HG02798 (cell line): Measurements from ENCODE around the gene HAP1.
"Not testable (repeated sequence)": the region's sequence is repeated elsewhere in the genome, so short reads cannot be mapped to it uniquely, and the experiment has no call there.

Source experiments
- ATAC-seq: cut with Tn5 transposase; IDR thresholded peaks from one replicate; pipeline ENCODE4 v1.9.1; 2021; ENCODE audit warnings: mild to moderate bottlenecking; ENCODE audit not compliant: unreplicated experiment, poor library complexity

Gene HAP1

GRCh38 chr17:41734139-41734948 is at the start of gene HAP1:
Gene HAP1, minus strand, starts transcription at chr17:41734643. Its CDS starts 9 bp downstream, at chr17:41734634.
- ATAC-seq: no peak

GRCh38 chr17:41782142-41782541 is 47.7 kb upstream of the HAP1 start:
- no peak for ATAC-seq

- no peak for ATAC-seq
Observed at GRCh38 chr17:41781404-41782110, 47.1 kb upstream of the HAP1 start.

- ATAC-seq: no peak
Observed at GRCh38 chr17:41779954-41780353, 45.5 kb upstream of the HAP1 start.

- no peak for ATAC-seq
Observed at GRCh38 chr17:41777574-41778188, 43.2 kb upstream of the HAP1 start.

GRCh38 chr17:41777157-41777573 is 42.7 kb upstream of the HAP1 start:
- ATAC-seq: no peak

GRCh38 chr17:41776262-41776900 is 41.9 kb upstream of the HAP1 start:
- ATAC-seq: not testable (repeated sequence)

- no peak for ATAC-seq
Observed at GRCh38 chr17:41775394-41776226, 41.2 kb upstream of the HAP1 start.

- ATAC-seq: no peak
Observed at GRCh38 chr17:41773731-41774193, 39.3 kb upstream of the HAP1 start.

- ATAC-seq: no peak
Observed at GRCh38 chr17:41773190-41773588, 38.7 kb upstream of the HAP1 start.

GRCh38 chr17:41772586-41773189 is 38.2 kb upstream of the HAP1 start:
- no peak for ATAC-seq

- no peak for ATAC-seq
Observed at GRCh38 chr17:41772218-41772585, 37.8 kb upstream of the HAP1 start.

- no peak for ATAC-seq
Observed at GRCh38 chr17:41771389-41772206, 37.2 kb upstream of the HAP1 start.

- no peak for ATAC-seq
Observed at GRCh38 chr17:41769985-41770384, 35.5 kb upstream of the HAP1 start.

- no peak for ATAC-seq
Observed at GRCh38 chr17:41769346-41769862, 35.0 kb upstream of the HAP1 start.

GRCh38 chr17:41768682-41769288 is 34.3 kb upstream of the HAP1 start:
- ATAC-seq: no peak

- no peak for ATAC-seq
Observed at GRCh38 chr17:41767324-41768042, 33.0 kb upstream of the HAP1 start.
